NCI-H1105 treated with DMSO at 0.1 percent for 48 hours (cell line): ENCODE measurements around the gene NRSN2.
A peak's percentile ranks its signal among the peaks of the same experiment; 100 is the strongest.

Source experiments
- DNase-seq: peaks from one replicate; lab custom pipeline; 2025; lab: John Stamatoyannopoulos, UW

Gene NRSN2

GRCh38 chr20:346640-347316, at the start of gene NRSN2:
Gene NRSN2 (plus strand): TSS chr20:347111. CDS start chr20:349644, 2,533 bp downstream.
- peak; percentile 41 for DNase-seq

DNA sequence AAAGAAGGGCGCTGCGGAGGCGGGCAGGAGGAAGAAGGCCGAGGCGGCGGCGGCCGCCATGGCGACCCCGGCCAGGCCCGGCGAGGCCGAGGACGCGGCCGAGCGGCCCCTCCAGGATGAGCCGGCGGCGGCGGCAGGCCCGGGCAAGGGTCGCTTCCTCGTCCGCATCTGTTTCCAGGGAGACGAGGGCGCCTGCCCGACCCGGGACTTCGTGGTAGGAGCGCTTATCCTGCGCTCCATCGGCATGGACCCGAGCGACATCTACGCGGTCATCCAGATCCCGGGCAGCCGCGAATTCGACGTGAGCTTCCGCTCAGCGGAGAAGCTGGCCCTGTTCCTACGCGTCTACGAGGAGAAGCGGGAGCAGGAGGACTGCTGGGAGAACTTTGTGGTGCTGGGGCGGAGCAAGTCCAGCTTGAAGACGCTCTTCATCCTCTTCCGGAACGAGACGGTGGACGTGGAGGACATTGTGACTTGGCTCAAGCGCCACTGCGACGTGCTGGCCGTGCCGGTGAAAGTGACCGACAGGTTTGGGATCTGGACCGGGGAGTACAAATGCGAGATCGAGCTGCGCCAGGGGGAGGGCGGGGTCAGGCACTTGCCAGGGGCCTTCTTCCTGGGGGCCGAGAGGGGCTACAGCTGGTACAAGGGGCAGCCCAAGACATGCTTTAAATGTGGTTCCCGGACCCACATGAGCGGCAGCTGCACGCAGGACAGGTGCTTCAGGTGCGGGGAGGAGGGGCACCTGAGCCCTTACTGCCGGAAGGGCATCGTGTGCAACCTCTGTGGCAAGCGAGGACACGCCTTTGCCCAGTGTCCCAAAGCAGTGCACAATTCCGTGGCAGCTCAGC, 48.8 kb upstream of the NRSN2 start:
- DNase-seq, result peak; percentile 63

DNA sequence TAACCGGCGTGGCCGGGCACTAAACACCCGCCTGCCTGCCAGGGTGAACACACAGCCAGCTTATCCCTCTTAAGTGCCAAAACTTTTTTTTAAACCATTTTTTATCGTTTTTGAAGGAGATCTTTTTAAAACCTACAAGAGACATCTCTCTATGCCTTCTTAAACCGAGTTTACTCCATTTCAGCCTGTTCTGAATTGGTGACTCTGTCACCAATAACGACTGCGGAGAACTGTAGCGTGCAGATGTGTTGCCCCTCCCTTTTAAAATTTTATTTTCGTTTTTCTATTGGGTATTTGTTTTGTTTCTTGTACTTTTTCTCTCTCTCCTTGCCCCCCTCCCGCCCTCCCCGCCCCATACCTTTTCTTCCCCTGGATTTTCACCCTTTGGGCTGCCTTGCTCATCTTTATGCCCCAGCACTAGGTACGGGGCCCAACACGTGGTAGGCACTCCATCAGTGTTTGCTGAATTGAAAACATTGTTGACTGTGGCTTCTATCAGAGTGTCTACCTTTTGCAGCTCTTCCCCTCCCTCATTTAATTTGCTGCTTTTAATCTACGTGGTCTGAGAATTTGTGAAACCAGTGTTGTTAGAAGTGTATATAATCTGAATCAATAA, 48.0 kb upstream of the NRSN2 start:
- DNase-seq, result no peak

DNA sequence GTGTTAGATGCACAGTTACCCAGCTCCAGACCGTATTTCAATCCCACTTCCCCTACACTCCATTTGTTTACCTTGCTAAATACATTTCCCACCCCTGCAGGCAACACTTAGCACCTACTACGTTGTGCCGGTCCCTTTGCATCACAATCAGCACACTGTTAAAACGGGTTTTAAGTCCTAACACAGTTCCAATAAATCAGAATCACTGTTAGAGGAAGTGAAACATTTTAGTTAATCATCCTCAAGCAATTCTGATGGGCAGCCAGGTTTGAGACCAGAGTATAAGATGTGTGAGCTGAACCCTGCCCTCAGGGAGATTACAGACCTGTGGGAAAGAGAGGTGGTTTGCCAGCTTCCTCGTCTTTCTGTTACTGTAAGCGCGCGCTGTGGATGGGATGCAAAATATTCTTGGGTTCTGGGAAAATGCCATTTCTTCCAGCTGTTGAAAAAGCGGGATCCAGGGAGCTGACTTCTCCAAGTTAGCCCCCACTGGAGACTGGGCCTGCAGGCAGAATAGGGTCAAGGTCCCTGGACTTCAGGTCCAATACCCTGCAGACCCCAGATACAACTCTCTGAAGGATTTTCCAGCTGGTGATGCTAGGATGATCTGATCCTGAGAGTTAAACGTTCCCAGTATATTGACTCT, 46.4 kb upstream of the NRSN2 start:
- DNase-seq, result no peak

- DNase-seq, result no peak
Observed at GRCh38 chr20:301886-302848, 44.7 kb upstream of the NRSN2 start.

GRCh38 chr20:305745-306144, 41.2 kb upstream of the NRSN2 start:
- DNase-seq, result no peak

GRCh38 chr20:308427-309038, 38.4 kb upstream of the NRSN2 start:
- DNase-seq, result no peak

GRCh38 chr20:309306-309840, 37.5 kb upstream of the NRSN2 start:
- DNase-seq, result no peak

- peak; percentile 98 for DNase-seq
Observed at GRCh38 chr20:309841-310644, 36.9 kb upstream of the NRSN2 start.

GRCh38 chr20:310645-311044, 36.3 kb upstream of the NRSN2 start:
- no peak for DNase-seq

DNA sequence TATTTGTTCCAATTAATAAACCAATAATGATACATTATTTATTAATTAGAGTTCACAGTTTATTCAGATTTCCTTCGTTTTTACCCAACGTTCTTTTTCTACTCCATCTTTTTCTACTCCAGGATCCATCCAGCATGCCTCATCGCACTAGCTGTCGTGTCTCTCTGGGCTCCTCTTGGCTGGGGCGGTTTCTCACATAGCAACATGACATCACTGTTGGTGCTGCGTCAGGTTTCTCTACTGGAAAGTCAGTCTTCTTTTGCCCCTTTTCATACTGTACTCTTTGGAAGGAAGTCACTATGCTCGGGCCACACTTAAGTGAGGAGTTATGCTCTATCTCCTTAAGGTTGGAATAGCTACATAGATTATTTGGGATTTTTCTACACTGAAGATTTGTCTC, 35.3 kb upstream of the NRSN2 start:
- DNase-seq, result no peak

DNA sequence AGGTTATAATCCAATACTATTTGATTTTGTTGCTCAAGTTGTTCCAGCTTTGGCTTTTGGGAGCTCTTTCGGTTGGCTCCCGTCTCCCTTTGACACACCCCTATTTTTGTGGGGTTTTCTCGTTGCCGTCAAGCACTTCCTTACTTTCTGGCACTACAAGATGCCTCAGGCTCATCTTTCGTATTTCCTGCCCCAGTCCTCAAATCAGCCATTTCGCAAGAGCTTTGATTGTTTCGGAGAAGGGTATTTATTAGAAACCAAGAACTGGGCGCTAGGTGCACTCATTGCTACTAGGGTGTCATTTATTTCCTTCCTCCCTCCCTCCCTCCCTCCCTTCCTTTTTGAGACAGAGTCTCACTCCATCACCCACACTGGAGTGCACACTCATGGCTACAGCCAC, 34.8 kb upstream of the NRSN2 start:
- no peak for DNase-seq

DNA sequence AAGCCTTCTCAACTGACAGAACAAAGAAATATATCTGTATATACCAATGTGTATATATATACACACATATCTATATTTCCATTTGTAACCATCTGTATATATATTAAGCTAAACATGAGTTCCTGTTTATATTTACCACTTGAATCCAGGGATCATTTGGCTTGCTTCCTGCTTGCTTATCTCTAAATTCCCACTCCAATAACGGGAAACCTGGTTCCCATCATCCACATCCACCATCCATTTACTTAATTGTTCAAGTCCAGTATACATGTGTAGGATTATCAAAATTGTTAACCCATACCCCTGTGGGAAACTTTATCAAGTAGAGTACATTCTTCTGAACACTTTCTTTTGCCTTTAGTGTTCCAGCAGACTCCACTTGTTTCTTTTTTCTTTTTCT, 34.0 kb upstream of the NRSN2 start:
- DNase-seq, result no peak

- no peak for DNase-seq
Observed at GRCh38 chr20:313402-313801, 33.5 kb upstream of the NRSN2 start.

DNA sequence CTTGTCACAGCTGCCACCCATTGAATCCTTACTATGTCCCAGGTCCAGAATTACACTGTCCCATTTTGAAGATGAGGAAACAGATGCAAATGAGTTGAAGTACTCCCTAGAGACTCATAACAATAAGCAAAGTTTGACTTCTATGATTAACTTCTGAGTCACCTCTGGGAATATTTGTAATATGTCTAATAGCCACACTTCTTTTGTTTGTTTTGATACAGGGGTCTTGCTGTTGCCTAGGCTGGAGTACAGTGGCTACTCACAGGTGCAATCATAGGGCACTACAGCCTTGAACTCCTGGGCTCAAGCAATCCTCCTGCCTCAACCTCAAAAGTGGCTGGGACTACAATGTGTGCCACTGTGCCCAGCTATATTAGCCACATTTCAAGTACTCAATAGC, 33.0 kb upstream of the NRSN2 start:
- no peak for DNase-seq

- DNase-seq, result no peak
Observed at GRCh38 chr20:316316-317068, 30.4 kb upstream of the NRSN2 start.

- DNase-seq, result peak; percentile 81
Observed at GRCh38 chr20:324177-325044, 22.5 kb upstream of the NRSN2 start.
